DND-41 (cell line): ENCODE measurements around the gene ARHGEF6.
A peak's percentile ranks its signal among the peaks of the same experiment; 100 is the strongest.

Experiments
- ATAC-seq: fragments of 200-7000 bp; cut with Tn5 transposase; 3 replicates; pipeline ENCODE4 v1.9.1; 2021; ENCODE audit warnings: low read depth; ENCODE audit not compliant: insufficient read depth
- DNase-seq: peaks from one replicate; pipeline ENCODE4 v3.0.0-alpha.2; 2020
- H2AFZ ChIP-seq: 2 replicates; pipeline ENCODE4 v1.6.0; 2012; ENCODE audit warnings: low read depth, low read length
- H3K27ac ChIP-seq: 2 replicates; pipeline ENCODE4 v1.5.1; 2012; ENCODE audit warnings: low read length, inconsistent platforms
- H3K27me3 ChIP-seq: fragments of 200-600 bp; sonication (generic); 2 replicates; pipeline ENCODE4 v1.6.0; 2012; ENCODE audit warnings: low read length, mild to moderate bottlenecking, inconsistent platforms; ENCODE audit not compliant: insufficient read depth, poor library complexity
- H3K36me3 ChIP-seq: 2 replicates; pipeline ENCODE4 v1.5.1; 2012; ENCODE audit warnings: low read length, inconsistent platforms; ENCODE audit not compliant: insufficient read depth
- H3K4me1 ChIP-seq: 2 replicates; pipeline ENCODE4 v1.5.1; 2012; ENCODE audit warnings: mild to moderate bottlenecking, low read length; ENCODE audit not compliant: insufficient read depth
- H3K4me2 ChIP-seq: 2 replicates; pipeline ENCODE4 v1.6.0; 2012; ENCODE audit warnings: mild to moderate bottlenecking, moderate library complexity, low read length, inconsistent platforms; ENCODE audit not compliant: insufficient read depth
- H3K4me3 ChIP-seq, 2 experiments: fragments of 200-600 bp in 1 of 2; shearing (Covaris generic) in 1 of 2; 2 replicates each; pipeline ENCODE4 v1.5.1; 2012 to 2016; ENCODE audit warnings: inconsistent platforms in 2 of 2, low read length in 2 of 2, mild to moderate bottlenecking in 2 of 2, low read depth in 1 of 2, moderate library complexity in 1 of 2
- H3K79me2 ChIP-seq: 2 replicates; pipeline ENCODE4 v1.6.0; 2012; ENCODE audit warnings: low read length, inconsistent platforms; ENCODE audit not compliant: insufficient read depth
- H3K9ac ChIP-seq: 2 replicates; pipeline ENCODE4 v1.6.0; 2012; ENCODE audit warnings: low read depth, mild to moderate bottlenecking, inconsistent platforms, low read length, moderate library complexity
- H3K9me3 ChIP-seq: 2 replicates; pipeline ENCODE4 v1.5.1; 2012; ENCODE audit warnings: low read length, moderate library complexity, mild to moderate bottlenecking, inconsistent platforms; ENCODE audit not compliant: insufficient read depth, severe bottlenecking
- H4K20me1 ChIP-seq: 2 replicates; pipeline ENCODE4 v1.6.0; 2012; ENCODE audit warnings: low read length; ENCODE audit not compliant: insufficient read depth
- EZH2 ChIP-seq: IDR thresholded peaks from 3 replicates; pipeline ENCODE4 v1.6.1; 2012; ENCODE audit warnings: borderline replicate concordance, low read depth, mild to moderate bottlenecking, moderate library complexity, low read length, inconsistent platforms; ENCODE audit not compliant: severe bottlenecking
- TF ChIP-seq, protein P1 (sequence below): IDR thresholded peaks from 2 replicates; pipeline ENCODE4 v1.5.1; 2012; ENCODE audit warnings: borderline replicate concordance, low read length, moderate library complexity, mild to moderate bottlenecking; ENCODE audit not compliant: poor library complexity, severe bottlenecking; ENCODE audit errors: extremely low read depth

ARHGEF6 gene

DNA sequence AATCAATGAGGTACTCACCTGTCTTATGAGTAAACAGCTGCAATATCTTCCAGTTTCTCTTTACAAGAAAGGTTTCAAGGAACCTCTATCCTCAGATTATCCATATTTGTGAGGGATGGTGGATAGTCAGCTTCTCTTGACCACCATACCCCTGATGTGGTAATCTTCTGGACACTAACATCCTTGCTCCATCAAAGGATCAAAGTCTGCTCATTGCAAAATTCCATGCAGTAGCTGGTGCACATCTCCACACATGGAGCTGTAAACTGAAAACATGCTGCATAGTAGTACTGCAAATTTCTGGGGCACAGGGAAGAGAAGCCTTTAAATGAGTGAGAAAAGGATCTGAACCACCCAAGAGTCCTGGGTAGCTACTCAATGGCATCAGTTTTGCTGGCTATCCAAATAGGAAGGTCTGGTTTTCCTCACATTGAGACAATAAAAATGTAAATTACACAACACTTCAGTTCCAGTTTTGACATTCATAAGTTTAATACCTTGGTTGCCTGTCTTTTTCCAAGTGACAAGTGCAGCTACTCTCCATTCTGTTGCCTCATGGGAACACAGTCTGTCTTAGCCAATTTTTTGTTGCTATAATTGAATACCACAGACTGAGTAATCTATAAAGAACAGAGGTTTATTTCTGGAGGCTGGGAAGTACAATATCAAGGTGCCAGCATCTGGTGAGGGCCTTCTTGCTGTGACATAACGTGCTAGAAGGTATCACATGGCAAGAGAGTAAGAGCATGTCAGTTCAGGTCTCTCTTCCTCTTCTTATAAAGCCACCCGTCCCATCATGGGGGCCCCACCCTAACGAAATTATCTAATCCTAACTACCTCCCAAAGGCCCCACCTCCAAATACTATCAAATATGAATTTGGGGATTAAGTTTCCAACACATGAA is 34.4 kb upstream of the ARHGEF6 start:
- Histone ChIP-seq H2AFZ (no peak overlapping the region), H3K9me3 (no peaks in the 10 kb centered on the region), H3K36me3 (no peaks in the 10 kb centered on the region), H3K27ac (no peak overlapping the region), H3K9ac (no peak overlapping the region), H3K4me2 (no peak overlapping the region), H4K20me1 (no peaks in the 10 kb centered on the region), H3K79me2 (no peaks in the 10 kb centered on the region), H3K4me3 (no peak overlapping the region), H3K27me3 (no peaks in the 10 kb centered on the region), H3K4me1 (peaks cover 23% of the 10 kb centered on the region)
- TF ChIP-seq, protein P1, sequence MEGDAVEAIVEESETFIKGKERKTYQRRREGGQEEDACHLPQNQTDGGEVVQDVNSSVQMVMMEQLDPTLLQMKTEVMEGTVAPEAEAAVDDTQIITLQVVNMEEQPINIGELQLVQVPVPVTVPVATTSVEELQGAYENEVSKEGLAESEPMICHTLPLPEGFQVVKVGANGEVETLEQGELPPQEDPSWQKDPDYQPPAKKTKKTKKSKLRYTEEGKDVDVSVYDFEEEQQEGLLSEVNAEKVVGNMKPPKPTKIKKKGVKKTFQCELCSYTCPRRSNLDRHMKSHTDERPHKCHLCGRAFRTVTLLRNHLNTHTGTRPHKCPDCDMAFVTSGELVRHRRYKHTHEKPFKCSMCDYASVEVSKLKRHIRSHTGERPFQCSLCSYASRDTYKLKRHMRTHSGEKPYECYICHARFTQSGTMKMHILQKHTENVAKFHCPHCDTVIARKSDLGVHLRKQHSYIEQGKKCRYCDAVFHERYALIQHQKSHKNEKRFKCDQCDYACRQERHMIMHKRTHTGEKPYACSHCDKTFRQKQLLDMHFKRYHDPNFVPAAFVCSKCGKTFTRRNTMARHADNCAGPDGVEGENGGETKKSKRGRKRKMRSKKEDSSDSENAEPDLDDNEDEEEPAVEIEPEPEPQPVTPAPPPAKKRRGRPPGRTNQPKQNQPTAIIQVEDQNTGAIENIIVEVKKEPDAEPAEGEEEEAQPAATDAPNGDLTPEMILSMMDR = no peak
- TF ChIP-seq EZH2 = no peak
- ATAC-seq = no peak
- no peak for DNase-seq

DNA sequence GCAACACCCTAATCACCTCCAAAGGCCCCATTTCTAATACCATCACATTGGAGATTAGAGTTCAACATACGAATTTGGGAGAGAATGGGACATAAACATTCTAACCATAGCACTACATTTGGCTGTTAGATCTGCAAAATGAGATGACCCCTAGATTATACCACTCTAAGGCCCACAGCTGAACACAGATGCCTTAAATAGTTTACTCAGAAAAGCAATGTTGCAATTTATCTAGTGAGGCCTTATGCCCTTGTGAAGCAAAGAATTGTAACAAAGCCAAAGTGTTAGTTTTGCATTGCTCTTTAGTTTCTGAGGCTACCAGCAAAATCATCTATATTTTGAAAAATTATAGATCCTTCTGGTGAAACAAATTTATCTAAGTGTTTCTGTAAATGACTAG is 31.6 kb upstream of the ARHGEF6 start:
- H3K4me1 ChIP-seq = peaks cover 37% of the 10 kb centered on the region
- no peak overlapping the region for H3K4me2 ChIP-seq
- no peaks in the 10 kb centered on the region for H3K79me2 ChIP-seq
- DNase-seq (no peak), ATAC-seq (no peak)
- no peak overlapping the region for H3K4me3 ChIP-seq
- no peaks in the 10 kb centered on the region for H3K36me3 ChIP-seq
- no peak overlapping the region for H2AFZ ChIP-seq
- H3K27ac ChIP-seq = no peak overlapping the region
- H4K20me1 ChIP-seq = no peaks in the 10 kb centered on the region
- H3K27me3 ChIP-seq = no peaks in the 10 kb centered on the region
- no peak for TF ChIP-seq EZH2
- TF ChIP-seq, protein P1 = no peak
- H3K9ac ChIP-seq = no peak overlapping the region
- H3K9me3 ChIP-seq = no peaks in the 10 kb centered on the region

DNA sequence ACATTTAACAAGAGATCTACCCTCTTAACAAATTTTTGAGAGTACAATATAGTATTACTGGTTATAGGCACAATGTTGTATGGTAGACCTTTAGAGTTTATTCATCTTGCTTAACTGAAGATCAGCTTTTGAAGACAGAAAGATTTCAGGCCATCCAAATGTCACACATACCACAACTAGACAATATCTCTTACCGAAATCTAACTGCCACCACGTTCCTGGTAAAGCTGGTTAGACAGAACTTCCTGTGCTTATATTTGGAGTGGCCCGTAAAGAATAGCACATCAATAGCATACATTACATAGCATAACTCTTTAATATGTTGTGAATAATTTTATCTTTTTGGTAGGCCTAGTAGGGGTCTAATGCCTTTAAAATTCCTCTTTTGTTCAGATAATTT is 29.8 kb upstream of the ARHGEF6 start:
- H3K4me2 ChIP-seq = 0 out of 2 replicates have a peak overlapping the region, but pooled peaks have one; percentile 18
- peak; percentile 94 for ATAC-seq
- TF ChIP-seq, protein P1 = no peak
- no peak for TF ChIP-seq EZH2
- H3K27me3 ChIP-seq = no peaks in the 10 kb centered on the region
- H4K20me1 ChIP-seq = no peaks in the 10 kb centered on the region
- peak; percentile 52 for DNase-seq
- no peaks in the 10 kb centered on the region for H3K36me3 ChIP-seq
- no peak overlapping the region for H3K4me3 ChIP-seq
- peak overlapping the region; percentile 92 for H3K27ac ChIP-seq
- H3K9ac ChIP-seq = peak overlapping the region; percentile 29; the same call in 1 of the 2 replicates
- no peaks in the 10 kb centered on the region for H3K79me2 ChIP-seq
- no peak overlapping the region; the same call in none of the 2 replicates for H2AFZ ChIP-seq
- H3K4me1 ChIP-seq = peaks cover 37% of the 10 kb centered on the region
- H3K9me3 ChIP-seq = no peaks in the 10 kb centered on the region
